Measurements from ENCODE around the gene INPP5D.

Gene INPP5D

GRCh38 chr2:233033672-233034071, 26.5 kb upstream of the INPP5D start:
- no peak for TF ChIP-seq CTCF (IDR thresholded peaks at IDR 0.05; ENCODE audit: borderline replicate concordance, extremely low read depth, low read length, poor library complexity, severe bottlenecking)
- no peak for TF ChIP-seq EZH2 (IDR thresholded peaks at IDR 0.05; ENCODE audit: borderline replicate concordance, low read depth, low read length, severe bottlenecking)
- Histone ChIP-seq H3K9me3 (ENCODE audit: insufficient read depth, low read length, severe bottlenecking) (peaks cover 4% of the 10 kb centered on the region), H3K4me3 (ENCODE audit: low read depth in 1 of 2, low read length in 2 of 2) (no peak overlapping the region), H3K36me3 (ENCODE audit: insufficient read depth, low read length) (no peaks in the 10 kb centered on the region), H2AFZ (ENCODE audit: low read depth, low read length) (no peak overlapping the region), H3K4me2 (ENCODE audit: insufficient read depth, low read length) (no peak overlapping the region), H3K79me2 (ENCODE audit: insufficient read depth, low read length) (no peaks in the 10 kb centered on the region), H3K27ac (ENCODE audit: low read length) (no peak overlapping the region), H4K20me1 (ENCODE audit: insufficient read depth, low read length) (no peaks in the 10 kb centered on the region), H3K27me3 (ENCODE audit: insufficient read depth, low read length, poor library complexity) (no peaks in the 10 kb centered on the region), H3K4me1 (ENCODE audit: insufficient read depth, low read length) (no peaks in the 10 kb centered on the region), H3K9ac (ENCODE audit: low read depth, low read length) (no peak overlapping the region)
- no peak for ATAC-seq (ENCODE audit: insufficient read depth, low read depth)
- DNase-seq: no peak

GRCh38 chr2:233034091-233034882, 25.9 kb upstream of the INPP5D start:
- Histone ChIP-seq H3K4me2 (ENCODE audit: insufficient read depth, low read length) (no peak overlapping the region), H4K20me1 (ENCODE audit: insufficient read depth, low read length) (no peaks in the 10 kb centered on the region), H2AFZ (ENCODE audit: low read depth, low read length) (no peak overlapping the region), H3K27ac (ENCODE audit: low read length) (no peak overlapping the region), H3K9me3 (ENCODE audit: insufficient read depth, low read length, severe bottlenecking) (peaks cover 4% of the 10 kb centered on the region), H3K4me3 (ENCODE audit: low read depth in 1 of 2, low read length in 2 of 2) (no peak overlapping the region), H3K4me1 (ENCODE audit: insufficient read depth, low read length) (no peaks in the 10 kb centered on the region), H3K36me3 (ENCODE audit: insufficient read depth, low read length) (no peaks in the 10 kb centered on the region), H3K27me3 (ENCODE audit: insufficient read depth, low read length, poor library complexity) (no peaks in the 10 kb centered on the region), H3K79me2 (ENCODE audit: insufficient read depth, low read length) (no peaks in the 10 kb centered on the region), H3K9ac (ENCODE audit: low read depth, low read length) (no peak overlapping the region)
- ATAC-seq (ENCODE audit: insufficient read depth, low read depth) (no peak), DNase-seq (no peak)
- TF ChIP-seq CTCF (IDR thresholded peaks at IDR 0.05; ENCODE audit: borderline replicate concordance, extremely low read depth, low read length, poor library complexity, severe bottlenecking): no peak
- TF ChIP-seq EZH2 (IDR thresholded peaks at IDR 0.05; ENCODE audit: borderline replicate concordance, low read depth, low read length, severe bottlenecking): no peak

- H3K27ac ChIP-seq (ENCODE audit: low read length): no peak overlapping the region
- H3K36me3 ChIP-seq (ENCODE audit: insufficient read depth, low read length): no peaks in the 10 kb centered on the region
- no peak overlapping the region for H3K4me2 ChIP-seq (ENCODE audit: insufficient read depth, low read length)
- H3K4me3 ChIP-seq (ENCODE audit: low read depth in 1 of 2, low read length in 2 of 2): no peak overlapping the region
- no peak overlapping the region for H2AFZ ChIP-seq (ENCODE audit: low read depth, low read length)
- H3K27me3 ChIP-seq (ENCODE audit: insufficient read depth, low read length, poor library complexity): no peaks in the 10 kb centered on the region
- no peaks in the 10 kb centered on the region for H3K4me1 ChIP-seq (ENCODE audit: insufficient read depth, low read length)
- no peak for TF ChIP-seq CTCF (IDR thresholded peaks at IDR 0.05; ENCODE audit: borderline replicate concordance, extremely low read depth, low read length, poor library complexity, severe bottlenecking)
- TF ChIP-seq EZH2 (IDR thresholded peaks at IDR 0.05; ENCODE audit: borderline replicate concordance, low read depth, low read length, severe bottlenecking): no peak
- H3K9me3 ChIP-seq (ENCODE audit: insufficient read depth, low read length, severe bottlenecking): peaks cover 4% of the 10 kb centered on the region
- ATAC-seq (ENCODE audit: insufficient read depth, low read depth) (no peak), DNase-seq (no peak)
- no peaks in the 10 kb centered on the region for H3K79me2 ChIP-seq (ENCODE audit: insufficient read depth, low read length)
- H3K9ac ChIP-seq (ENCODE audit: low read depth, low read length): no peak overlapping the region
- H4K20me1 ChIP-seq (ENCODE audit: insufficient read depth, low read length): no peaks in the 10 kb centered on the region
These were observed 24.5 kb upstream of the INPP5D start for GRCh38 chr2:233035426-233036161.
